DMS53 treated with DMSO at 0.1 percent for 48 hours (cell line): ENCODE data around the gene DENND5A.
"Not testable (repeated sequence)": the region's sequence is repeated elsewhere in the genome, so short reads cannot be mapped to it uniquely, and the experiment has no call there.

ENCODE experiments used
- DNase-seq: peaks from one replicate; lab custom pipeline; 2025; ENCODE audit not compliant: unreplicated experiment; lab: John Stamatoyannopoulos, UW

The DENND5A gene

GRCh38 chr11:9219115-9219514 lies 46.0 kb downstream of the DENND5A start:
- DNase-seq, result no peak

GRCh38 chr11:9214765-9215164 lies 50.4 kb downstream of the DENND5A start:
- DNase-seq, result no peak

- DNase-seq, result no peak
Observed at GRCh38 chr11:9211322-9211721, 53.8 kb downstream of the DENND5A start.

- no peak for DNase-seq
Observed at GRCh38 chr11:9210922-9211320, 54.2 kb downstream of the DENND5A start.

- DNase-seq, result no peak
Observed at GRCh38 chr11:9210224-9210921, 54.8 kb downstream of the DENND5A start.

- not testable (repeated sequence) for DNase-seq
Observed at GRCh38 chr11:9209604-9210003, 55.5 kb downstream of the DENND5A start.

GRCh38 chr11:9208726-9209501 lies 56.2 kb downstream of the DENND5A start:
- no peak for DNase-seq

GRCh38 chr11:9207229-9207628 lies 57.9 kb downstream of the DENND5A start:
- no peak for DNase-seq

- no peak for DNase-seq
Observed at GRCh38 chr11:9206496-9206895, 58.7 kb downstream of the DENND5A start.

GRCh38 chr11:9203691-9204311 lies 61.3 kb downstream of the DENND5A start:
- DNase-seq, result no peak

GRCh38 chr11:9201372-9202162 lies 63.6 kb downstream of the DENND5A start:
- DNase-seq, result no peak

GRCh38 chr11:9200471-9200870 lies 64.7 kb downstream of the DENND5A start:
- DNase-seq, result no peak

- no peak for DNase-seq
Observed at GRCh38 chr11:9193316-9193715, 71.8 kb downstream of the DENND5A start.

GRCh38 chr11:9192561-9192960 lies 72.6 kb downstream of the DENND5A start:
- no peak for DNase-seq

GRCh38 chr11:9190326-9191016 lies 74.7 kb downstream of the DENND5A start:
- DNase-seq, result not testable (repeated sequence)

- not testable (repeated sequence) for DNase-seq
Observed at GRCh38 chr11:9188860-9189259, 76.3 kb downstream of the DENND5A start.

- DNase-seq, result no peak
Observed at GRCh38 chr11:9187616-9188015, 77.5 kb downstream of the DENND5A start.

- DNase-seq, result no peak
Observed at GRCh38 chr11:9184516-9184915, 80.6 kb downstream of the DENND5A start.

- no peak for DNase-seq
Observed at GRCh38 chr11:9182180-9182871, 82.8 kb downstream of the DENND5A start.

GRCh38 chr11:9180784-9181183 lies 84.4 kb downstream of the DENND5A start:
- DNase-seq, result no peak
